ENCODE results near the gene MFF.

MFF gene

GRCh38 chr2:227312579-227312978, 12.5 kb upstream of the MFF start:
- no peak for DNase-seq (ENCODE audit: low read depth, low spot score)
- H3K4me3 ChIP-seq (ENCODE audit: low read depth, low read length) = no peak overlapping the region
- in situ Hi-C loops (cut with HindIII; ENCODE audit: low sequenced_read_pairs) = no loop called here
- TF ChIP-seq, protein P1, sequence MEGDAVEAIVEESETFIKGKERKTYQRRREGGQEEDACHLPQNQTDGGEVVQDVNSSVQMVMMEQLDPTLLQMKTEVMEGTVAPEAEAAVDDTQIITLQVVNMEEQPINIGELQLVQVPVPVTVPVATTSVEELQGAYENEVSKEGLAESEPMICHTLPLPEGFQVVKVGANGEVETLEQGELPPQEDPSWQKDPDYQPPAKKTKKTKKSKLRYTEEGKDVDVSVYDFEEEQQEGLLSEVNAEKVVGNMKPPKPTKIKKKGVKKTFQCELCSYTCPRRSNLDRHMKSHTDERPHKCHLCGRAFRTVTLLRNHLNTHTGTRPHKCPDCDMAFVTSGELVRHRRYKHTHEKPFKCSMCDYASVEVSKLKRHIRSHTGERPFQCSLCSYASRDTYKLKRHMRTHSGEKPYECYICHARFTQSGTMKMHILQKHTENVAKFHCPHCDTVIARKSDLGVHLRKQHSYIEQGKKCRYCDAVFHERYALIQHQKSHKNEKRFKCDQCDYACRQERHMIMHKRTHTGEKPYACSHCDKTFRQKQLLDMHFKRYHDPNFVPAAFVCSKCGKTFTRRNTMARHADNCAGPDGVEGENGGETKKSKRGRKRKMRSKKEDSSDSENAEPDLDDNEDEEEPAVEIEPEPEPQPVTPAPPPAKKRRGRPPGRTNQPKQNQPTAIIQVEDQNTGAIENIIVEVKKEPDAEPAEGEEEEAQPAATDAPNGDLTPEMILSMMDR (IDR thresholded peaks at IDR 0.05; ENCODE audit: low read depth, low read length) = no peak

- in situ Hi-C loops (cut with HindIII; ENCODE audit: low sequenced_read_pairs) = no loop called here
- TF ChIP-seq, protein P1 (IDR thresholded peaks at IDR 0.05; ENCODE audit: low read depth, low read length) = no peak
- H3K4me3 ChIP-seq (ENCODE audit: low read depth, low read length) = no peak overlapping the region
These were observed 11.7 kb upstream of the MFF start for GRCh38 chr2:227313310-227313709.

DNA sequence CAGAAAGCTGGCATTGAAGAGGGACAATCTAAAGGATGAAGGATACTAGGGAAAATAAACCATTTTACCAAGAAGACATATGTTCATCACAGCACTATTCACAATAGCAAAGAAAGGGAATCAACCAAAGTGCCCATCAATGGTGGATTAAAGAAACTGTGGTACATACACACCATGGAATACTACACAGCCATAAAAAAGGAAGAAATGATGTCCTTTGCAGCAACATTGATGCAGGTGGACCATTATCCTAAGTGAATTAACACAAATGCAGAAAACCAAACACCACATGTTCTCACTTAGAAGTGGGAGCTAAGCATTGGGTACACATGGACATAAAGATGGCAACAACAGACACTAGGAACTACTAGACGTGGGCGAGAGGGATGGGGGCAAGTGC, 7.2 kb upstream of the MFF start:
- in situ Hi-C loops (cut with HindIII; ENCODE audit: low sequenced_read_pairs) = no loop called here
- DNase-seq (ENCODE audit: low read depth, low spot score) = no peak
- no peak overlapping the region for H3K4me3 ChIP-seq (ENCODE audit: low read depth, low read length)
- TF ChIP-seq, protein P1 (IDR thresholded peaks at IDR 0.05; ENCODE audit: low read depth, low read length) = no peak

More at GRCh38 chr2:227313310-227313709, 11.7 kb upstream of the MFF start:
- no peak for DNase-seq (ENCODE audit: low read depth, low spot score)

DNA sequence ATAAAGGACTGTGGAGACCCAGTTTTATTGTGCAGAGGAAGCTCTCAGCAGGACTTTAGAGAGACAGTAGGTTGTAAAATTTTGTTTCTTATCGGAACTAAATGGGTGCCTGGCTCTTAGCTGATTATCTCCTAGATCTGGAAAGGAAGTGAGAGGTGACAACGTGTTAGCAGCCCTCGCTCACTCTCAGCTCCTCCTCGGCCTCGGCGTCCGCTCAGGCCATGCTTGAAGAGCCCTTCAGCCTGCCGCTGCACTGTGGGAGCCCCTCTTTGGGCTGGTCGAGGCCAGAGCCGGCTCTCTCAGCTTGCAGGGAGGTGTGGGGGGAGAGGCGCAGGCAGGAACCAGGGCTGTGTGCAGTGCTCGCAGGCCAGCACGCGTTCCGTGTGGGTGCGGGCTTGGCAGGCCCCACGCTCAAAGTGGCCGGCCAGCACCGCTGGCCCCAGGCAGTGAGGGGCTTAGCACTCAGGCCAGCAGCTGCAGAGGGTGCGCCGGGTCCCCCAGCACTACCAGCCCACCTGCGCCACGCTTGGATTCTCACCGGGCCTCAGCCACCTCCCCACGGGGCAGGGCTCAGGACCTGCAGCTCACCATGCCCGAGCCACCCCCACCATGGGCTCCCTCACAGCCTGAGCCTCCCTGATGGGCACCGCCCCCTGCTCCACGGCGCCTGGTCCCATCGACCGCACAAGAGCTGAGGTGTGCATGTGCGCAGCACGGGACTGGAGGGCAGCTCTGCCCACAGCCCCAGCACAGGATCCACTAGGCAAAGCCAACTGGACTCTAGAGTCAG, 4.6 kb upstream of the MFF start:
- in situ Hi-C loops (cut with HindIII; ENCODE audit: low sequenced_read_pairs) = no loop called here
- no peak for DNase-seq (ENCODE audit: low read depth, low spot score)
- TF ChIP-seq, protein P1 (IDR thresholded peaks at IDR 0.05; ENCODE audit: low read depth, low read length) = no peak
- no peak overlapping the region for H3K4me3 ChIP-seq (ENCODE audit: low read depth, low read length)

- no peak overlapping the region for H3K4me3 ChIP-seq (ENCODE audit: low read depth, low read length)
- in situ Hi-C loops (cut with HindIII; ENCODE audit: low sequenced_read_pairs) = no loop called here
- TF ChIP-seq, protein P1 (IDR thresholded peaks at IDR 0.05; ENCODE audit: low read depth, low read length) = no peak
- no peak for DNase-seq (ENCODE audit: low read depth, low spot score)
These were observed 2.4 kb upstream of the MFF start for GRCh38 chr2:227322530-227323205.

- in situ Hi-C loops (cut with HindIII; ENCODE audit: low sequenced_read_pairs) = no loop called here
These were observed 1.2 kb upstream of the MFF start for GRCh38 chr2:227323818-227324217.

More at GRCh38 chr2:227323818-227324217, 1.2 kb upstream of the MFF start:
- TF ChIP-seq, protein P1 (IDR thresholded peaks at IDR 0.05; ENCODE audit: low read depth, low read length) = no peak
- no peak overlapping the region for H3K4me3 ChIP-seq (ENCODE audit: low read depth, low read length)
- no peak for DNase-seq (ENCODE audit: low read depth, low spot score)

All from astrocyte of the spinal cord (primary cell).